ENCODE results near the gene BDH1.
"Not testable (repeated sequence)": the region's sequence is repeated elsewhere in the genome, so short reads cannot be mapped to it uniquely, and the experiment has no call there.

BDH1 gene

DNA sequence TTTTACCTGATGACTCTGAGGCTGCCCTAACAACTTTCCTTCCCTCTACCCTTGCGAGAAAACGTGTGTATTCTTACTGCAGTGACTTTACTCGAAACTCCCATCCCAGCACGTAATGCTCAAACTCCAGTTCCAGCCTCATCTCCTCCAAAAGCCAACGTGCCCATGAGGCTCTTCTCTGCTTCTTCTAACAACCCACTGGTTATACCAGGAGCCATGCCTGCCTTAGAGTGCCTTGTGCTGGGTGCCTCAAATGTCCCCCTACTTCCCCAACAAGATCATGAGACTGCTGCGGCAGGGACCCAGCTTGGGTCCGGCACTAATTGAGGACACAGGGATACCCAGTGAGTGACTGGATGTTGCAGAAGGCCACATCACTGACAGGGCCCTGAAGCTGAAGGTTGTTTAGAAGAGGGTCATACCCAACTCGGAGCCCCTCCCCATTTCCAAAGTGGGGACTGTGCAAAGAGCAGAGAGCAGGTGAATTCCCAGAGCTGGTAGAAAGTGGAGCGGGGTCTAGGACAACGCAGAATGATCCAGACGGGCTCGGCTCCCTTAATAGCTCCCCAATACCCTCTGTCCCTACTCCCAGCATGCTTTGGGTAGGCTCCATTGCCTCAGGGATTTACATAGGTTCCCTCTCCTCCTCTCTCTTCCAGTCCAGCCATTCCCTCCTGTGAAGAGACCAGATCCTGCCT, 71.4 kb downstream of the BDH1 start:
- DNase-seq: no peak

DNA sequence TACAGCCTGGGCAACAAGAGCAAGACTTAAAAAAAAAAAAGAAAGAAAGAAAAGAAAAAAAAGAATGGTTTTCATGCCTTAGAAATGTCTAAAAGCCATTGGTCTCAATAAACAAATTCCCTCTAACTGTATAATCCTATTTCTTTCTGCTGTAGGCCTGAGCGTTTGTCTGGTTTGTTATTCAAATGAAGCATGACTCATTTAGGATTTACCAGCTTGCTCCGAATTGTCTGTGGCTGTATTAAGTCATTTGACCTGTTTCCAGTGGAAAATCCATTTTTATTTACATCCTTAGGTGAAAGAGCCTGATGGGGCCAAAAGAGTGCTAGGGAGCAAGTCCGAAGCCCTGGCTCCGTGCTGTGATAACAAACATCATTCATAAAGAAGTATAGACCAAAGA, 73.8 kb downstream of the BDH1 start:
- DNase-seq: no peak

DNA sequence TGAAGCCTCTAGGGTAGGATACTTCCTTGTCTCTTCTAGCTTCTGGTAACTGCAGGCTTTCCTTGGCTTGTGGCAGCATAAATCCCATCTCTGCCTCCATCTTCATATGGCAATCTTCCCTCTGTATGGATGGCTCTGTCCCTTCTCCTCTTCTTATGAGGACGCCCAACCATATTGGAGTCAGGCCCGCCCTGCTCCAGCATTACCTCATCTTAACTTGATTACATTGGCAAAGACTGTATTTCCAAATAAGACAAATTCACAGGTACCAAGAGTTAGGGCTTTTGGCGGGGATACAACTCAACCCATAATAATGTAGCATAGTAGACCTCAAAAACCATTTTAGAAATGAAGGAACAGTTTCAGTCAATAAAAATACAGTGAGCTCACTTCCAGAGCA, 75.4 kb downstream of the BDH1 start:
- DNase-seq: no peak

DNA sequence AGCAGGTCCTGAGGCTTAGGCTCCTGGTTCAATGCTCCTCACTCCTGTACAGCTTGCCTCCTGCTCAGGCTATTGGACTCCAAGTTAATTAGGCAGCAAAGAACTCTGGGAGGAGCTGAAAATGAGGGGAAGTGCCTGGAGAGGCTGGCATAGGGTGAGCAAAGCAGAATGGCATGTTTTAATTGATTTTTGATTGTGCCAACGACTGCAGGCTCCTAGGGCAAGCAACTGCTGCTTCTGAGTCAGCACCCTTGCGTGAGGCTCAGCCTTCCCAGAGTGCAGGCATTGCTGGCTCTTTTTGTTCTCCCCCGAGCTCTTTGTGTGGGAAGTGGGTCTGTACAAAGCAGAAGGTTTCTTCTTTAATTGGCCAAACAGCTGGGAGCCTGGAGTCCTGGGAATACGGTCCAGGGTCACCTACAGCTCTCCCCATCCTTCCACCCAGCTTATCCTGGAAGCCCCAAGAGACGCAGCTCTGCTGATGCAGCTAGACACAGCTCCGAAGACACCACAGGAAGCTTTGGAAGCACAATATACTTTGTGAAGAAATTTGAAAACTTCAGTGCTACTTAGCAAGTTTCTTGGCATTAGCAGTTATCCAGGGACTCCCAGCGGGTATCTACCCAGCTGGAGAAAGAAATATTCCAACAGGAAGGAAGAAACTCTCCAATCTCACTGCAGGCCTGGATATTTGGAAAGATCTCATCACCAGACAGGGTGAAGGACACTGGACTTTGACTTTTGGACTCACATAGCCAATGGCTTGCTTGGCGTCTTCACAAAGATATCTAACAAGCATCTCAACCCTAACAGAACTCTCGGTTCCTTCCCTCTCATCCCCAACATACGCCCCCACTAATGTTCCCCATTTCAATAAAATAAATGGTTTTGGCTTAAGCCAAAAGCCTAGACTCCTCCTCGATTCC, 76.8 kb downstream of the BDH1 start:
- no peak for DNase-seq

DNA sequence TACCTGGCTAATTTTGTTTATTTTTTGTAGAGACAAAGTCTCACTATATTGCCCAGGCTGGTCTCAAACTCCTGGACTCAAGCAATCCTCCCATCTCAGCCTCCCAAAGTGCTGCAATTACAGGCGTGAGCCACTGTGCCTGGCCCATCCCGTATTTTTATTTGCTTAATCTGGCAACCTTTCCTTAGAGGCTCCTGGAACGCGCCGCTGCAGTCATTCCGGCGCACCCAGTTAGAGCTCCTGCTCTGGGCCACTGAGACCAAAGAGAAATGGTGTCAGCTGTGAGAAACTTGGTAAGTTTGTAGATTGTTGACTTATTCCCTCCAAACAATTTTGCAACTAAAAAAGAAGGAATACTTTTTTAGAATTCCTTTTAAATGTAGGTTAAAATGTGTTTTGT, 78.0 kb downstream of the BDH1 start:
- not testable (repeated sequence) for DNase-seq

DNA sequence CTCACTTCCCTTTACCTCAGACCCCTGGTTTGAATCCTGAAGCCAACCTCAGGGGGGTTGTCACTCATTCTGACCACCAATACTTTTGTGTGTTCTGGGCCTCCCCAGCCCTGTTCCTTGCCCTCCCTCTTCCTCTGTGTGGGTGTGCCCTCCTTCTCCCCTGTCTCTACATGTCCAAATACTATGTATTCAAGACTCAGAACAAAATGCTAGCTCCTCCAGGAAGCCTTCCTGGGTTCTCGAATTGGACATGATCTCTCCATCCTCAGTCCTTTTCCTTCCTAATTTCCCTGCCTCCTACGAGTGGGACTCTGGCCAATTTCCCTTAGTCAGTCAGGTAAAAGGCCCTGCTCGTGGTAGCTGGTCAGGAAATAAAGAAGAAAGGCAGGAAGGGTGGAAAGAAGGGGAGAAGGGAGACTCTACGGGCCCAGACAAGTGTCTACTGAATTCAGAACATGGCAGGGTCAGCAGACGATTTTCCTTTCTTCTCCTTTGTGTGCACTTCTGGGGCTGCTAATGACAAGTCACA, 79.7 kb downstream of the BDH1 start:
- no peak for DNase-seq

DNA sequence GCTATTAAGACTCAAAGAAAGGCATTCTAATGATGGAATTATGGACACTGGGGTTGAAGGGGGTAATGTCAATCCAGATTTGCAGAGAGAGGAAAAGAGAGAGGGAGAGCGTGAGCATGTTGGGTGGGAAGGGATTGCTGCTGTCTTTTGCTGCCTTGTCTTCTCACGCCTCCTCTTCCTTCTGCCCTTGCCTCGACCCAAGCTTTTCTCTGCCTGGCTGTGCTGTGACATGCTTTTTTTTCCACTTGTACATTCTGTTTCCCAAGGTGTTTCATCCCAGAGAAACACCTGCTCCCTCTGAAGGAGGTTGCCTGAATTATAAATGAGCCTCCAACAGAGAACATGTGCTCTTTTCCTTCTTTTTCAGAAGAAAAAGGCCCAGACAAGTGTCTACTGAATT, 80.3 kb downstream of the BDH1 start:
- no peak for DNase-seq

DNA sequence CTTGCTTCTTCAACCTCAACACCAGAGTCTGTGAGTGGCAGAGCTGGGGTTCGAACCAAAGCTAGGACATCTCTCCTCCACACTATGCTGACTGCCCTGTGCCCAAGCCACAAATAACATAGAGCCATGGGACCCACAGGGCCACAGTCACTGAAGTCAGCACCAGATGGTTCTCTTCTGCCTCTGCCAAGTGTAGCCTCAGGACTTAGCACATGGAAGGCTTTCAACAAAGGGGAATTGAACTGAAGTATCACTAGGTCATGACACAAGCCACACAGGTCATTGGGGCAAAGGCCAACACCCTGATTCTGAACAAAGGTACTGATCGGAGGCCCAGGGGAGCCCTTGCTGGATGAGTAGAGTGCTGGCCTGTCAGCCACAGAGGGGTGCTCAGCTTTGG, 83.6 kb downstream of the BDH1 start:
- no peak for DNase-seq

DNA sequence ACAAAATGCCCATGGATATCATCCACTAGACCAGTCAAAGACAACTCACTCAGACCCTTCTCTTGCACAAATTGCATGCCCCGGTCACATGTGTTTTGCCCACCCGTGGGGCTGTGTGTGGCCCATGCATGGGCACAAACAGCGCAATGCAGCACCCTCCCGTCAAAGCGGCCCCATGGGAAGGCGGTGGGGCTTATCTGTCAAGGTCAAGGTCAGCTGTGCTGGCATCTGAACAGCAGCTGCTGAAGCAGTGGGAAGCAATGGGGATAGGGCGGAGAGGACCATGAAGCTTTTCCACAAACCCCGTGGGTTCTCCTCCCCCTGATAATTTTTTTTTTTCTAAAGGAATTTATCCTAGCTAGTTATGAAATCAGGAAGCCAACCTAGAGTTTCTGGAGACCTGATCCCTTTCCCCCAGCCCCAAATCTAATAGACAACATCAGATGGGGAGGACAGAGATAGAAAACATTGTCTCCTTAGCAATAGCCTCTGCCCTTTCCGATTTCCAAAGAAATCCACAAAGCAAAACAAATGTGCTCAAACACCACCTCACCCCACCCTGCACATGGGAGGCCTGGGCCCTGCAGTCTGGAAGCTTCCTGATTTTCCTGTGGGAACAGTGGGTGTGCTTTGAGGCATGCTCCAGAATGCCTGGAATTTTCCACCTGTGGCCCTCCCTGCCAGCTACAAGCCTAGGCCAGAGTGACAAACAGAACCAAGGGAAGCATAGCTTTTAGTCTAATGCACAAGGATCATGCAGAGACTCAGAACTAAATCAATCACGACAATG, 84.4 kb downstream of the BDH1 start:
- DNase-seq: no peak

DNA sequence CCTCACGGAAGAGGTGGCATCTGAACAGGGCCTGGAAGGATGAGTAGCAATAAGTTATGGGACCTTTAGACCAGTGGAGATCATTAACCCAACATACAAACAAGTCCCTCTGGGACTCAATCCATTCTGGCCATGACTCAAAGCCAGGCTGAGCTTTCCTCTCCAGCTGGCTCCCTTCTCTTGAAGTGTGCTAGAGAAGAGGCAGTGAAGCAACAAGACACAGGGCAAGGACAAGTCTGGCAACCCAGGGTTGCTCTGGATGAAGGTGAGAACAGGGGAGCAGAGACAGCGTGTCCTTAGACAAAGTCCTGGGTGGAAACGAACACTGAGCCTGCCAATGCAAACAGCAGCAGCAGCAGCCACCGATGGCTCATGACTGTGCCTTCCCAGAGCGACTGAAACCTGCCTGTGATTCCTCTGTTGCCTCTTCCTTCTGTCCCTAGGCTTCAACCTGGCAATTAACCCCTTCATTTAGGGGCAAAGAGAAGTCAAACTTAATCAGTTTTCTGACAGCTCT, 86.8 kb downstream of the BDH1 start:
- no peak for DNase-seq

DNA sequence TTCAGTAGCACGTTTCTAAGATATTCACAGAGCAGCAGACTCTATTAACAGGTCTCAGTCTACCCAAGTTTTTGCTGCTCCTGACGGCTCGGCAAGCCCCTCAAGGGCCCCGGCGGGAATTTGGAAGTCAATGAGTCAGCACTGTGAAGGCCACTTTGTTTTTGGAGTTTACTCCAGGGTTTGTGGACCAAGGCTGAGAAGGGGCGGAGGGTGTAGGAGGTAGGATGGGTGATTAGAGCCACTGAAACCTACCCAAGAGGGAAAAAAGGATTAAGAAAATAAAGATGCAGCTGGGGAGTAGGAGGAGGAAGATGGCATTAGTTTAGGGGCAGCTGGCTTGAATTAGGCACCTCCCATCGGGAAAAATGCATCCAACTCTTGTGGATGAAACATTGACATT, 87.6 kb downstream of the BDH1 start:
- no peak for DNase-seq

DNA sequence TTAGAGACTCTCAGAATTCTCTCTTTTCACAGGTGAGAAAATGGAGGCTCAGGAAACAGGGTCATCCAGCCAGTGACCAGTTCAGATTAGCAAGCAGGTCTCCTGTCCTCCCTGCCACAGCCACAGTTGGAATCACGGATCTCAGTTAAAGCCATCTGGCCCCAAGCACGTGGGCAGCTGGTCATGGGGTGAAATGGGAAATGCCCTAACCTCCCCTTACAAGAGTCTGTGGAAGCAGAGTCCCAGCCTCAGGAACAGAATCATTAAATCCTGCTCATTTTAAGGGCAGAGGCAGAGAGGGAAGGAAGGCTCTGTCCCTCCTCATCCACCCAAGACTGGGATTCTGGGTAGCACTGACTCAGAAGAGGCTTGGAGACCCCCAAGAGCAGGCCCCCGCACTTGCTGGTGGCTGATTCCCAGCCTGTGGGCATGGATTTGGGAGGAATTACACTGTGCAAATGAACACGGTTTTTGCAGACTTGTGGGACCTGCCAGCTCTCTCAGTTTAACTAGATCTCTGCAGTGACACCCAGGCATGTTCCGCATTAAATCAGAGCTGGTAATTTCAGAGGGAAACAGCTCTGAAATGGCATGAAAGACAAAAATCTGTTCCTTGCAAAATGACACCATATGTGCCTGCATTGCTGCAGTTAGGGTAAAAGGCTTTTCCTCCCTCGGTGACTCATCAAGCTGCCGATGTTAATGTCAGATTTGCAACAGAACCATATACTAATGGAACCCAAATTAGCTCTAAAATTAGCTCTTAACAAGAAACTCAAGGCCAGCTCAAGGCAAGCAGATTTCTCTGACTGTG, 89.0 kb downstream of the BDH1 start:
- DNase-seq: no peak

DNA sequence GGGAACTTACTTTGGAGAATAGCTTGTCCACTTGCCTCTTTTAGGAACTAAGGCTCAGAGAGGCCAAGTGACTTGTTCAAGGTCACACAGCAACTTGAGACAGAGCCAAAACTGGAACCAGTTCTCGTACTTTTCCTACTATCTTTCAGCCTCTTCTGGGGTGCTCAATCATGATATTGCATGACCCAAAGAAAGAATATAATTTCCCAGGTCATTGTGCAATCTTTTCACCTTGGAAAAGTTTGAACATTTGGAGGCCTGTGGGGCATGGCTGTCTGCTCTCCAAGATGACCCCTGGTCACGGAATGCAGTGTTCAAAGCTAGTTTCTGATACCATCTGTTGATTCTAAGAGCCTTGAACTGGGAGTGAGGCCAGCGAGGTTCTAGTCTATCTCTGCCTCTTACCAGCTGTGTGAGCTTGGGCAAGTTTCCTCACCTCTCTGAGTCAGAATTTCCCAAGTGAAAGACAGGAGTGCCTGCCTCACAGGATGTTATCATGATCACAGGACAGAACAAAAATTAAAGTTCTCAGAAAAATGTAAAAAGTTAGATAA, 89.7 kb downstream of the BDH1 start:
- DNase-seq: no peak

DNA sequence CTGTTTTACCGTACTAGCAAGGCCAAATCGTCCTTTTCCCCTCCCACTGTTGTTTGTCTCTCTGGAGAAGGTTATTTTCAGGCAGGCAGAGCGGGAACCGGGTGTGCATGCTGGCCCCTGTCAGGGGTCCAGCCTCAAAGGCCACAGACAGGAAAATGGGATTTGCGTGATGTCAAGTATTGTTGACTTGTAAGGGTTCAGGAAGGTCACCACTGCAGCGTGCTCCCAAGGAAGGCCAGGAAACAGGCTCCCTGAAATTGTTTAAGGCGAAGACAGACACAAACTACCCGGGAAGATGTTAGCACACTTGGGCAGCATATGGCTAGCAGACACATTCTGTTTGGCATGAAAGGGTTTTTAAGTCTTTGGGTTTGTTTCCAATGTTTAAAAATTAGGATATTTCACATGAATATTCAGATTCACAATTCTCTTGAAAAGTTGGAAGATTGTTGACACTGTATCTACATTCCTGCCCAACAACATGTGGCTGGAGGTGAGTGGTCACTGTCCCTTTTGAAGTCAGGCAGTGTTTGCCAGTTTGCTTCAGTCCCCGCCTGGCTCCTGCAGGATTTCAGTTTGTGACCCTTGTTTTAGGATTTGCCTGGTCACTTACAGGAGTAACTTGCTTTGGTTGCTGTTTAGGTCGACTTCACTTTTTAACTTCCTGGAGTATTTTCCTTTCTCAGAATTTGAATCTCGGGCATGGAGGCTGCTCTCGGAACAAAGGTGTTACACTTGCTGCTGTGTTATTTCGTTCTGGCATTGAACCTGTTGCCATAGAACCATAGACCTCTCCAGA, 90.4 kb downstream of the BDH1 start:
- DNase-seq: no peak

DNA sequence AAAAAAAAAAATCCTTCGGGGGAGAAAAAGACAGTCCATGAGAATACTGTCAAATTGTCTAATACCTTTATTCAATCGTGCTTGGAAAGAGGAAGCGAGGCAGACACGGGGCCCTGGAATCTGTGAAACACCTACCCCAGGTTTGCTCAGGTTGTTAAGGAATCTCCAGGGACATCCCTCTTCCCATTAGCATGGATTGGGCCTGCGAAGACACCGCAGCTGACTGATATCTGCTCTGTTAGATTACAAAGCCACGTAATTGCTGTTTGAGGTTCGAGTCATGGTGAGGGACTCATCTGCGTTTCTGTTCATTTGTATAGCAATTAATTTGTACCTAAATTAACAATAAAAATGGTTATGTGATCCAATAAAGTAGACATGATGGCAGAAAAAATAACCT, 91.0 kb downstream of the BDH1 start:
- DNase-seq: no peak

DNA sequence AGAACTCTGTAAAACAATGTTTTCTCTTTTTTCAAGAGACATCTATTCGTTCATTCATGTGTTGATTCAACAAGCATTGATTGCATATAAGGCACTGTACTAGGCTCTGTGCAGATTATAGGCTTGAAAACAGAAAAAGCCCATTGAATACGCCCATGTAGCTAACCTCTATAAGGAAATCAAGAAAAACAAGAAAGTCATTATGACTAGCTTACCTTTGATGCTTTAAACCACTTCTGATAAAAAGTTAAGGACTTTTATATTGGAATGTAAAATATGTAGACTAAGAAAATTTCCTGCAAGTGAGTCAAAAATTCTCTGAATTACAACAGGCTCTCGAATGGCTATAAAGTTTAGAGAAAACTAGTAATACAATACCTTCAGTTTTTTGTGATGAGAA, 92.5 kb downstream of the BDH1 start:
- DNase-seq: no peak

DNA sequence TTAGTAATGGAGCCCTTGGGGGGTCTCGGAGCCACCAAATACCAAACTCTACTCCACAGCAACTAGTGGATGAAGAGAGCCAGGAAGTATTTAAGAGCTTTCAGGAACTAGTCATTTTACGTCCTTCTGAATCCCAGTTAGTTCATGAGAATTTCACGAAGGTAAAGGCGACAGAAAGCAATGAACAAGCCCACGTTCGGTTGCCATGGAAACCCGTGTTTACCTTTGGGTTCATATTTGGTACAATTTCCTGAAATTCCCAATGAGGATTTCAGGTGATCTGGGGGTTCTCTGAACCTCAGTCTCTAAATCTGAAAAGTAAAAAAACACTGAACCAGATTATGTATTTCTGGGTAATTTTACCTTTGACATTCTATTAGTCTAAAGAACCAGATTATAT, 93.0 kb downstream of the BDH1 start:
- no peak for DNase-seq

DNA sequence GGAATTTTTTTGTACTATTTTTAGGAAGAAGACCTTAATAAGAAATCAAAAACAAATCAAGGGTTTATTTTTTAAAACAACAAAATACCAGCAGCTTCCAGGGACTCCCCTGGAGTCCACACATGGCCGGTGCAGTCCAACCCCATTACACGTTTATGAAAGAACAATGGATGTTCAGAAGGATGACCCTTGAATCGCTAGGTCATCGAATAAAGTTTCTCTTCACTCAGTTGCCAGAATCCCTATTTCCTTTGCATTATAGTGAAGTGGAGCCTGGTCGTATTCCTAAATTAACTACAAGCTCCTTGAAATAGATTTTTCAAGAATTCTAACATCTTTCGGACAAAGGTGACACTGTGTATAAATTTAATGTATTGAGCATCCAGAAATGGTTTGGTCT, 95.1 kb downstream of the BDH1 start:
- DNase-seq: no peak

DNA sequence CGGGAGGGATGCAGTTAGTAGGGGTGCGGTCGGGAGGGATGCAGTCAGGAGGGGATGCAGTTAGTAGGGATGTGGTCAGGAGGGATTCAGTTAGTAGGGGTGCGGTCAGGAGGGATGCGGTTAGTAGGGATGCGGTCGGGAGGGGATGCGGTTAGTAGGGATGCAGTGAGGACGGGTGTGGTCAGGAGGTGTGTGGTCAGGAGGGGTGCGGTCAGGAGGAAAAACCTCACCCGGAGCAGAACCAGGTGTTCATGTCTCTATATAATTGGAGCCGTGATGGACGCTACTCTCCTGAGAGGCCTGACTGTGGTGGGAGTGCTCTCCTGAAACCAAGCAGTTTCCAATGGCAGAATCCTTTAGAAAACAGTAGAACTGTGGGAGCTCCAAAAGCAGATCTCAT, 95.8 kb downstream of the BDH1 start:
- no peak for DNase-seq
